HepG2 (cell line): ENCODE results near the gene SLC25A52. TPM values are rescaled to one million over a fixed set of nuclear protein-coding genes. Genes with fewer than 3 reads are reported as not detected.

ENCODE experiments used
- ATAC-seq: fragments of 200-7000 bp; cut with Tn5 transposase; 3 replicates; pipeline ENCODE4 v1.9.1; 2020; ENCODE audit warnings: mild to moderate bottlenecking, moderate library complexity
- BruUV-seq: library from RNA; stranded (reverse); fragments of 400-500 nt; replicated peaks from 2 replicates; lab custom pipeline; 2021; lab: Mats Ljungman, UMichigan
- CTCF ChIA-PET: fragments of 300-600 bp; formaldehyde crosslinking; extraction: SDS; loops from one replicate; lab custom pipeline; 2021; ENCODE audit warnings: low total read pairs, inconsistent platforms, low intra/inter-chr PET ratio; lab: Yijun Ruan, JAX
- POLR2A ChIA-PET: fragments of 350-600 bp; sonication (Branson Sonifier 250); formaldehyde crosslinking; loops from one replicate; lab custom pipeline; 2020; ENCODE audit warnings: antibody characterized with exemption, inconsistent platforms; lab: Yijun Ruan, JAX
- DNase-seq: peaks from one replicate; pipeline ENCODE4 v3.0.0-alpha.2; 2015; ENCODE audit warnings: low spot score
- FAIRE-seq: peaks from 3 replicates; lab custom pipeline; 2011; peaks lifted over from hg19 to GRCh38; lab: Jason Lieb, UNC
- H2AFZ ChIP-seq: one replicate; pipeline ENCODE4 v1.6.1; 2011; ENCODE audit warnings: low read length, inconsistent platforms
- H3K27ac ChIP-seq: fragments of 300-600 bp; 3 replicates; pipeline ENCODE4 v1.8.0; 2011; ENCODE audit warnings: mixed run types, mild to moderate bottlenecking, mixed read lengths, low read length, inconsistent platforms; ENCODE audit not compliant: insufficient read depth; ENCODE audit errors: extremely low read length
- H3K27me3 ChIP-seq, 2 experiments: fragments of 200-600 bp in 1 of 2; 2 replicates in 1 of 2; 3 replicates in 1 of 2; pipeline versions ENCODE4 v1.6.0 to v1.8.0; 2011; ENCODE audit warnings: low read length in 2 of 2, mild to moderate bottlenecking in 2 of 2, moderate library complexity in 2 of 2, inconsistent platforms in 1 of 2; ENCODE audit not compliant: insufficient read depth in 2 of 2, control insufficient read depth in 1 of 2
- H3K36me3 ChIP-seq, 2 experiments: fragments of 200-600 bp in 1 of 2; replicated peaks in 1 of 2; 2 replicates in 1 of 2; 3 replicates in 1 of 2; pipeline versions ENCODE4 v1.5.1 to v1.8.0; 2011; ENCODE audit warnings: low read length in 2 of 2, inconsistent platforms in 1 of 2; ENCODE audit not compliant: insufficient read depth in 2 of 2, control insufficient read depth in 1 of 2
- H3K4me1 ChIP-seq: 2 replicates; pipeline ENCODE4 v1.5.1; 2012; ENCODE audit warnings: low read length, inconsistent platforms; ENCODE audit not compliant: insufficient read depth
- H3K4me2 ChIP-seq: 2 replicates; pipeline ENCODE4 v1.6.0; 2011; ENCODE audit warnings: low read depth, low read length, inconsistent platforms
- H3K4me3 ChIP-seq, 3 experiments: fragments of 200-600 bp in 1 of 3; sonication (generic), shearing (Covaris generic) in 1 of 3; replicated peaks in 1 of 3; 2 replicates each; pipeline ENCODE4 v1.5.1; 2011 to 2016; ENCODE audit warnings: low read length in 3 of 3, inconsistent platforms in 2 of 3, low read depth in 2 of 3, mild to moderate bottlenecking in 2 of 3, control low read depth in 1 of 3, mixed read lengths in 1 of 3; ENCODE audit not compliant: insufficient read depth in 1 of 3
- H3K79me2 ChIP-seq: one replicate; pipeline ENCODE4 v1.6.1; 2011; ENCODE audit warnings: low read length, inconsistent platforms; ENCODE audit not compliant: insufficient read depth
- H3K9ac ChIP-seq: 2 replicates; pipeline ENCODE4 v1.6.0; 2011; ENCODE audit warnings: mild to moderate bottlenecking, low read depth, low read length, inconsistent platforms; ENCODE audit not compliant: insufficient read depth
- H3K9me3 ChIP-seq: 2 replicates; pipeline ENCODE4 v1.5.1; 2012; ENCODE audit warnings: mild to moderate bottlenecking, low read length
- H4K20me1 ChIP-seq: 2 replicates; pipeline ENCODE4 v1.6.0; 2011; ENCODE audit warnings: inconsistent platforms, mild to moderate bottlenecking, low read length, moderate library complexity; ENCODE audit not compliant: insufficient read depth
- ETV6 ChIP-seq: sonication (generic); formaldehyde crosslinking; conservative IDR thresholded peaks from 2 replicates; pipeline ENCODE4 v1.4.0; 2020; ENCODE audit warnings: missing genetic modification reagents
- HOXA9 ChIP-seq: sonication (generic); formaldehyde crosslinking; IDR thresholded peaks from 2 replicates; pipeline ENCODE4 v1.8.1; 2022; ENCODE audit warnings: missing genetic modification reagents, mild to moderate bottlenecking, moderate library complexity, borderline replicate concordance
- NR1H2 ChIP-seq: sonication (generic); formaldehyde crosslinking; IDR thresholded peaks from 2 replicates; pipeline ENCODE4 v1.8.1; 2022; ENCODE audit warnings: low read depth, missing genetic modification reagents, borderline replicate concordance
- PHB2 ChIP-seq: fragments of 450-650 bp; IDR thresholded peaks from 2 replicates; pipeline ENCODE4 v1.6.1; 2018; ENCODE audit not compliant: partially characterized antibody
- POLR2G ChIP-seq: fragments of 200-400 bp; formaldehyde crosslinking; IDR thresholded peaks from 2 replicates; pipeline ENCODE4 v1.6.1; 2018; ENCODE audit warnings: mild to moderate bottlenecking, low read depth, low read length, moderate library complexity
- REXO4 ChIP-seq: sonication (generic); formaldehyde crosslinking; IDR thresholded peaks from 2 replicates; pipeline ENCODE4 v1.8.0; 2022; ENCODE audit warnings: missing genetic modification reagents, mild to moderate bottlenecking, borderline replicate concordance
- RFXANK ChIP-seq: IDR thresholded peaks from 2 replicates; pipeline ENCODE4 v1.6.1; 2016
- SOX6 ChIP-seq, 2 experiments: fragments of 450-650 bp in 1 of 2; sonication (generic) in 1 of 2; formaldehyde crosslinking in 1 of 2; IDR thresholded peaks; 2 replicates each; pipeline versions ENCODE4 v1.4.0 to v1.6.1; 2017 to 2020; ENCODE audit warnings: antibody characterized with exemption in 1 of 2, mild to moderate bottlenecking in 1 of 2, missing genetic modification reagents in 1 of 2
- ZNF383 ChIP-seq: sonication (generic); formaldehyde crosslinking; IDR thresholded peaks from 2 replicates; pipeline ENCODE4 v1.4.0; 2020; ENCODE audit warnings: missing genetic modification reagents, mild to moderate bottlenecking, borderline replicate concordance
- ZNF572 ChIP-seq: sonication (generic); formaldehyde crosslinking; IDR thresholded peaks from 2 replicates; pipeline ENCODE4 v1.5.1; 2020; ENCODE audit warnings: mild to moderate bottlenecking, missing genetic modification reagents
- ZNF792 ChIP-seq: IDR thresholded peaks from 2 replicates; pipeline ENCODE4 v1.6.1; 2016
- ZNF839 ChIP-seq: sonication (generic); formaldehyde crosslinking; IDR thresholded peaks from 2 replicates; pipeline ENCODE4 v1.4.0; 2020; ENCODE audit warnings: missing genetic modification reagents, mild to moderate bottlenecking, borderline replicate concordance
- WGBS: methylation state at CpG from one replicate; pipeline ENCODE4 v1.1.6; 2017; ENCODE audit warnings: low lambda C conversion rate; 5-methylcytosine and 5-hydroxymethylcytosine counted together
- in situ Hi-C: cut with HindIII; loops from 2 replicates; pipeline ENCODE4 v1.10.0; 2017; ENCODE audit warnings: low pct_unique_long_range_greater_than_20kb; ENCODE audit not compliant: extremely low pct_ligation_motif_present
- intact Hi-C: fragments of 100-400 bp; cut with micrococcal nuclease; formaldehyde crosslinking; loops from one replicate; pipeline ENCODE4 v1.10.0; 2022; ENCODE audit not compliant: unreplicated experiment
- polyA plus RNA-seq, 8 experiments: library from polyadenylated mRNA; depleted of rRNA in 3 of 8; stranded (reverse) in 7 of 8; unstranded in 1 of 8; fragments of >200 nt; fragmentation: Illumina TruSeq in 4 of 8; extraction: Trizol in 4 of 8; gene quantifications; 2 replicates each; pipeline versions ENCODE4 v1.2.1 to v1.2.3, GENCODE V29; 2011 to 2016; ENCODE audit warnings: low read depth in 4 of 8, missing spikeins in 1 of 8, mixed read lengths in 1 of 8; ENCODE audit not compliant: insufficient read depth in 1 of 8
- total RNA-seq, 5 experiments: library from RNA; depleted of rRNA; stranded (reverse); fragments of >200 nt; fragmentation: Illumina TruSeq; extraction: Trizol; gene quantifications; 2 replicates each; pipeline ENCODE4 v1.2.3, GENCODE V29; 2016; ENCODE audit warnings: low read depth in 1 of 5
- TF ChIP-seq, protein P1 (sequence below): sonication (generic); formaldehyde crosslinking; IDR thresholded peaks from 2 replicates; pipeline ENCODE4 v1.4.0; 2020; ENCODE audit warnings: mild to moderate bottlenecking, missing genetic modification reagents
- TF ChIP-seq, protein P2 (sequence below): sonication (generic); formaldehyde crosslinking; IDR thresholded peaks from 2 replicates; pipeline ENCODE4 v1.4.0; 2020; ENCODE audit warnings: missing genetic modification reagents, mild to moderate bottlenecking, borderline replicate concordance
- TF ChIP-seq, protein P3 (sequence below): sonication (generic); formaldehyde crosslinking; IDR thresholded peaks from 2 replicates; pipeline ENCODE4 v1.8.0; 2022; ENCODE audit warnings: missing genetic modification reagents, mild to moderate bottlenecking, moderate library complexity, borderline replicate concordance
- TF ChIP-seq, protein P4 (sequence below): sonication (generic); formaldehyde crosslinking; IDR thresholded peaks from 2 replicates; pipeline ENCODE4 v1.8.1; 2023; ENCODE audit warnings: mild to moderate bottlenecking, moderate library complexity, missing genetic modification reagents

The SLC25A52 gene
- total and polyA plus RNA-seq, 2 of the 13 experiments (the other 11 are each of a cell fraction or from before 2014, with no cell fraction given) = 0.46 TPM; not detected in 1

DNA sequence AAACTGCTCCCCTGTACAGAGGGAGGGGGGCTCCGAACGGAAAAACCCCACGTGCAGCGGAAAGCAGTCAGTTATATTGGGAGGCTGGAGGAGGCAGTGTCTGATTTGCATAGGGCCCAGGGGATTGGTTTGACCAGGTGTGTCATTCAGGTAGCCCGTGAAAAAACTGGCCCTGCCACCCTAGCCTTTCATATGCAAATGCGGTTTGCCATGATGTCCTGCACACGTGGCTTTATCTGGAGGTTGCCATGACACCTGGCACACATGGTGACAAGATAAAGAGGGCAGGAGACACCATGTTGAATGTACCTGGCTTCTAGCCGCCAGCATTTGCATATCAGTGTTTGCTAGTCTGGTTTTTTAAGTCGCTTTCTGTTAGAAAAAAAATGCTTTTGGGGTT lies 20.5 kb downstream of the SLC25A52 start (continued):
- TF ChIP-seq, protein P1, sequence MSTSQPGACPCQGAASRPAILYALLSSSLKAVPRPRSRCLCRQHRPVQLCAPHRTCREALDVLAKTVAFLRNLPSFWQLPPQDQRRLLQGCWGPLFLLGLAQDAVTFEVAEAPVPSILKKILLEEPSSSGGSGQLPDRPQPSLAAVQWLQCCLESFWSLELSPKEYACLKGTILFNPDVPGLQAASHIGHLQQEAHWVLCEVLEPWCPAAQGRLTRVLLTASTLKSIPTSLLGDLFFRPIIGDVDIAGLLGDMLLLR (CRISPR knock-in tag) = no peak
- TF ChIP-seq PHB2 (no peak), HOXA9 (CRISPR knock-in tag) (no peak), RFXANK (no peak), ETV6 (no peak), ZNF792 (no peak), NR1H2 (CRISPR knock-in tag) (no peak), ZNF383 (CRISPR knock-in tag) (no peak)

DNA sequence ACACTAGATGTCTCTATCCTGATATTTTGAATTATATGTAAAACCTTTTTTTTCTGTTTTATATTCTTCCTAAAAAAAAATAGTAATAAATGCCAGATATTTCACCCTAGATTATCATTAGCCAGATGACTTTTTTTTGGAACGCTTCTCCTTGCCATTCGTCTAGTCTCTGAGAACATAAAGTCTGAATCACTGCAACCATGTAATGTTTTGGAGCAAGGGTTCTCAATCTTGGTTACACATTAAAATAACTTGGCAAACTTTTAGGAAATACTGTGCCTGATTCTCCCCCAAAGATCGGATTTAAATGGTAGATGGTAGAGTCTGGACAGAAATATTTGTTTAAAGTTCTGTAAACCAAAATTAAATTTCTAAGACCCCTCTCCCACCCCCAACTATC lies 21.0 kb downstream of the SLC25A52 start:
- POLR2A ChIA-PET = no interaction called here
- Histone ChIP-seq H3K27ac (no peak overlapping the region), H3K4me1 (peaks cover 12% of the 10 kb centered on the region), H4K20me1 (no peaks in the 10 kb centered on the region), H3K4me2 (no peak overlapping the region), H3K79me2 (no peaks in the 10 kb centered on the region), H3K36me3 (no peaks in the 10 kb centered on the region), H3K27me3 (no peaks in the 10 kb centered on the region), H3K9ac (no peak overlapping the region), H3K9me3 (no peaks in the 10 kb centered on the region), H3K4me3 (no peak overlapping the region), H2AFZ (no peak overlapping the region)
- ATAC-seq (no peak), FAIRE-seq (no peak), DNase-seq (no peak)
- 60% methylated on average over 3 of the region's 3 CpGs for WGBS
- in situ Hi-C loops = loop anchor here (10.0 kb wide), 2 partner anchors 85 to 215 kb away; no protein-coding TSS in a partner anchor
- CTCF ChIA-PET = interaction anchor here (2.6 kb wide), 1 partner anchor 80 kb away, joined by 18 read pairs; no protein-coding TSS in a partner anchor
- BruUV-seq = no TSS peak
- intact Hi-C loops = no loop called here
- TF ChIP-seq, protein P2, sequence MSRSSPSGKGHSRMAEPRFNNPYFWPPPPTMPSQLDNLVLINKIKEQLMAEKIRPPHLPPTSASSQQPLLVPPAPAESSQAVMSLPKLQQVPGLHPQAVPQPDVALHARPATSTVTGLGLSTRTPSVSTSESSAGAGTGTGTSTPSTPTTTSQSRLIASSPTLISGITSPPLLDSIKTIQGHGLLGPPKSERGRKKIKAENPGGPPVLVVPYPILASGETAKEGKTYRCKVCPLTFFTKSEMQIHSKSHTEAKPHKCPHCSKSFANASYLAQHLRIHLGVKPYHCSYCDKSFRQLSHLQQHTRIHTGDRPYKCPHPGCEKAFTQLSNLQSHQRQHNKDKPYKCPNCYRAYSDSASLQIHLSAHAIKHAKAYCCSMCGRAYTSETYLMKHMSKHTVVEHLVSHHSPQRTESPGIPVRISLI = no peak
- TF ChIP-seq ZNF839 (no peak), POLR2G (no peak), ZNF572 (CRISPR knock-in tag) (no peak), NR1H2 (CRISPR knock-in tag) (no peak), SOX6 (IDR thresholded peaks at IDR 0.05) (no peak), SOX6 (CRISPR knock-in tag; IDR thresholded peaks at IDR 0.05) (no peak), REXO4 (CRISPR knock-in tag) (no peak)
- TF ChIP-seq, protein P3, sequence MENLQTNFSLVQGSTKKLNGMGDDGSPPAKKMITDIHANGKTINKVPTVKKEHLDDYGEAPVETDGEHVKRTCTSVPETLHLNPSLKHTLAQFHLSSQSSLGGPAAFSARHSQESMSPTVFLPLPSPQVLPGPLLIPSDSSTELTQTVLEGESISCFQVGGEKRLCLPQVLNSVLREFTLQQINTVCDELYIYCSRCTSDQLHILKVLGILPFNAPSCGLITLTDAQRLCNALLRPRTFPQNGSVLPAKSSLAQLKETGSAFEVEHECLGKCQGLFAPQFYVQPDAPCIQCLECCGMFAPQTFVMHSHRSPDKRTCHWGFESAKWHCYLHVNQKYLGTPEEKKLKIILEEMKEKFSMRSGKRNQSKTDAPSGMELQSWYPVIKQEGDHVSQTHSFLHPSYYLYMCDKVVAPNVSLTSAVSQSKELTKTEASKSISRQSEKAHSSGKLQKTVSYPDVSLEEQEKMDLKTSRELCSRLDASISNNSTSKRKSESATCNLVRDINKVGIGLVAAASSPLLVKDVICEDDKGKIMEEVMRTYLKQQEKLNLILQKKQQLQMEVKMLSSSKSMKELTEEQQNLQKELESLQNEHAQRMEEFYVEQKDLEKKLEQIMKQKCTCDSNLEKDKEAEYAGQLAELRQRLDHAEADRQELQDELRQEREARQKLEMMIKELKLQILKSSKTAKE = no peak
- TF ChIP-seq, protein P4, sequence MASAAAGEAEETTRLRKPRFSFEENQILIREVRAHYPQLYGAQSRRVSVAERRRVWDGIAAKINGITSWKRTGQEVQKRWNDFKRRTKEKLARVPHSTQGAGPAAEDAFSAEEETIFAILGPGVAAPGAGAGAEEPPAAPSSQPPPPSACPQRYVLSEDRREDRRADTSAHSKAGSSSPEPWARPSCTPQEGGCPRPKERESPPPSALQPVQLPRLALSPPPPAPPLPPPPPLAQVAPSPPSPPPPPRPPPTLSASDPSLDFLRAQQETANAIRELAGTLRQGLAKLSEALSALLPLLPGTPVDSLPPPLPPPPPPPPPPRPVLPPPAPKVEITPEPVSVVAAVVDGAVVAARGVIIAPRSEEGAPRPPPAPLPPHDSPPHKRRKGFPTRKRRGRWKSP (CRISPR knock-in tag) = no peak
